ENCODE results near the gene PRKN. TPM values are rescaled to one million over a fixed set of nuclear protein-coding genes. Genes with fewer than 3 reads are reported as not detected.
A peak's percentile ranks its signal among the peaks of the same experiment; 100 is the strongest.

Gene PRKN
- total and polyA plus RNA-seq, 4 experiments from 2014 or later: 0.50 to 5.3 (median 2.9) TPM

GRCh38 chr6:161634916-161635315, 1092.7 kb downstream of the PRKN start:
- CTCF ChIA-PET (ENCODE audit: partially characterized antibody): no interaction called here
- Histone ChIP-seq H3K4me3 (ENCODE audit: low read length in 2 of 2) (no peak overlapping the region), H3K4me1 (ENCODE audit: insufficient read depth, low read length) (peaks cover 6% of the 10 kb centered on the region), H3K9me3 (ENCODE audit: control insufficient read depth in 1 of 2, low read length in 2 of 2) (no peaks in the 10 kb centered on the region), H3K36me3 (ENCODE audit: insufficient read depth, low read length) (no peaks in the 10 kb centered on the region), H3K27ac (ENCODE audit: low read depth, low read length) (no peak overlapping the region), H3K27me3 (ENCODE audit: insufficient read depth, low read length) (no peaks in the 10 kb centered on the region)
- Mint-ChIP-seq H3K36me3 (no peaks in the 10 kb centered on the region), H3K4me1 (peaks cover 3 to 5% (median 4%) of the 10 kb centered on the region in 4 donors), H3K4me3 (no peak overlapping the region), H3K27me3 (no peaks in the 10 kb centered on the region), H3K27ac (no peak overlapping the region), H3K9me3 (peaks cover 0 to 4% (median 0%) of the 10 kb centered on the region in 8 donors)
- intact Hi-C loops (cut with micrococcal nuclease): no loop called here
- POLR2A ChIA-PET (ENCODE audit: partially characterized antibody): no interaction called here
- DNase-seq: no peak

- Histone ChIP-seq H3K4me3 (ENCODE audit: low read length in 2 of 2) (no peak overlapping the region), H3K27me3 (ENCODE audit: insufficient read depth, low read length) (no peaks in the 10 kb centered on the region), H3K9me3 (ENCODE audit: control insufficient read depth in 1 of 2, low read length in 2 of 2) (no peaks in the 10 kb centered on the region), H3K36me3 (ENCODE audit: insufficient read depth, low read length) (no peaks in the 10 kb centered on the region), H3K27ac (ENCODE audit: low read depth, low read length) (no peak overlapping the region), H3K4me1 (ENCODE audit: insufficient read depth, low read length) (peaks cover 6% of the 10 kb centered on the region)
- ChIA-PET CTCF (ENCODE audit: partially characterized antibody) (interaction anchor here (0.5 kb wide), 1 partner anchor 199 kb away, joined by 3 read pairs; no protein-coding TSS in a partner anchor), POLR2A (ENCODE audit: partially characterized antibody) (no interaction called here)
- Mint-ChIP-seq H3K9me3 (peaks cover 0 to 7% (median 1%) of the 10 kb centered on the region in 8 donors), H3K36me3 (peaks cover 0 to 5% of the 10 kb centered on the region in 2 donors), H3K27ac (no peak overlapping the region), H3K27me3 (no peaks in the 10 kb centered on the region), H3K4me1 (peaks cover 3 to 5% (median 4%) of the 10 kb centered on the region in 4 donors), H3K4me3 (peak overlapping the region in 3 of 8 donors; percentile 6 to 18 (median 16))
- no peak for DNase-seq
- intact Hi-C loops (cut with micrococcal nuclease): no loop called here
Observed at GRCh38 chr6:161631676-161632194, 1095.8 kb downstream of the PRKN start.

GRCh38 chr6:161630674-161631073, 1096.9 kb downstream of the PRKN start:
- POLR2A ChIA-PET (ENCODE audit: partially characterized antibody): no interaction called here
- H3K36me3 Mint-ChIP-seq: peaks cover 0 to 5% of the 10 kb centered on the region in 2 donors

GRCh38 chr6:161626132-161626676, 1101.4 kb downstream of the PRKN start:
- CTCF ChIA-PET (ENCODE audit: partially characterized antibody): no interaction called here
- H3K27ac ChIP-seq (ENCODE audit: low read depth, low read length): no peak overlapping the region
- Mint-ChIP-seq H3K27me3 (no peaks in the 10 kb centered on the region), H3K4me3 (no peak overlapping the region), H3K4me1 (peaks cover 0 to 1% (median 0%) of the 10 kb centered on the region in 4 donors), H3K36me3 (peaks cover 0 to 5% of the 10 kb centered on the region in 2 donors), H3K27ac (no peak overlapping the region), H3K9me3 (peaks cover 0 to 7% (median 0%) of the 10 kb centered on the region in 8 donors)
- H3K9me3 ChIP-seq (ENCODE audit: control insufficient read depth in 1 of 2, low read length in 2 of 2): no peaks in the 10 kb centered on the region
- DNase-seq: no peak
- H3K27me3 ChIP-seq (ENCODE audit: insufficient read depth, low read length): no peaks in the 10 kb centered on the region
- no peaks in the 10 kb centered on the region for H3K36me3 ChIP-seq (ENCODE audit: insufficient read depth, low read length)
- H3K4me1 ChIP-seq (ENCODE audit: insufficient read depth, low read length): no peaks in the 10 kb centered on the region
- no peak overlapping the region for H3K4me3 ChIP-seq (ENCODE audit: low read length in 2 of 2)
- intact Hi-C loops (cut with micrococcal nuclease): no loop called here
- POLR2A ChIA-PET (ENCODE audit: partially characterized antibody): no interaction called here

More at GRCh38 chr6:161630674-161631073, 1096.9 kb downstream of the PRKN start:
- no peak for DNase-seq
- Mint-ChIP-seq H3K9me3 (peaks cover 0 to 7% (median 1%) of the 10 kb centered on the region in 8 donors), H3K4me3 (no peak overlapping the region), H3K4me1 (peaks cover 3 to 5% (median 4%) of the 10 kb centered on the region in 4 donors), H3K27me3 (no peaks in the 10 kb centered on the region), H3K27ac (no peak overlapping the region)
- Histone ChIP-seq H3K36me3 (ENCODE audit: insufficient read depth, low read length) (no peaks in the 10 kb centered on the region), H3K4me3 (ENCODE audit: low read length in 2 of 2) (no peak overlapping the region), H3K27ac (ENCODE audit: low read depth, low read length) (no peak overlapping the region), H3K9me3 (ENCODE audit: control insufficient read depth in 1 of 2, low read length in 2 of 2) (no peaks in the 10 kb centered on the region), H3K4me1 (ENCODE audit: insufficient read depth, low read length) (peaks cover 6% of the 10 kb centered on the region), H3K27me3 (ENCODE audit: insufficient read depth, low read length) (no peaks in the 10 kb centered on the region)
- intact Hi-C loops (cut with micrococcal nuclease): no loop called here
- CTCF ChIA-PET (ENCODE audit: partially characterized antibody): no interaction called here

GRCh38 chr6:161624111-161624510, 1103.5 kb downstream of the PRKN start:
- POLR2A ChIA-PET (ENCODE audit: partially characterized antibody): no interaction called here
- Mint-ChIP-seq H3K27me3 (no peaks in the 10 kb centered on the region), H3K9me3 (peaks cover 0 to 4% (median under 1%) of the 10 kb centered on the region in 8 donors), H3K36me3 (peaks cover 0 to 5% of the 10 kb centered on the region in 2 donors), H3K4me1 (no peaks in the 10 kb centered on the region), H3K27ac (no peak overlapping the region), H3K4me3 (no peak overlapping the region)
- no peaks in the 10 kb centered on the region for H3K36me3 ChIP-seq (ENCODE audit: insufficient read depth, low read length)
- CTCF ChIA-PET (ENCODE audit: partially characterized antibody): no interaction called here
- intact Hi-C loops (cut with micrococcal nuclease): no loop called here
- no peaks in the 10 kb centered on the region for H3K9me3 ChIP-seq (ENCODE audit: control insufficient read depth in 1 of 2, low read length in 2 of 2)
- H3K4me1 ChIP-seq (ENCODE audit: insufficient read depth, low read length): no peaks in the 10 kb centered on the region
- H3K27me3 ChIP-seq (ENCODE audit: insufficient read depth, low read length): no peaks in the 10 kb centered on the region
- no peak overlapping the region for H3K27ac ChIP-seq (ENCODE audit: low read depth, low read length)
- DNase-seq: no peak
- no peak overlapping the region for H3K4me3 ChIP-seq (ENCODE audit: low read length in 2 of 2)

GRCh38 chr6:161622779-161623178, 1104.8 kb downstream of the PRKN start:
- H3K4me3 Mint-ChIP-seq: no peak overlapping the region
- no peak overlapping the region for H3K27ac Mint-ChIP-seq
- no peak for DNase-seq
- Histone ChIP-seq H3K9me3 (ENCODE audit: control insufficient read depth in 1 of 2, low read length in 2 of 2) (no peaks in the 10 kb centered on the region), H3K4me1 (ENCODE audit: insufficient read depth, low read length) (no peaks in the 10 kb centered on the region), H3K27me3 (ENCODE audit: insufficient read depth, low read length) (no peaks in the 10 kb centered on the region), H3K36me3 (ENCODE audit: insufficient read depth, low read length) (no peaks in the 10 kb centered on the region), H3K27ac (ENCODE audit: low read depth, low read length) (no peak overlapping the region), H3K4me3 (ENCODE audit: low read length in 2 of 2) (no peak overlapping the region)
- POLR2A ChIA-PET (ENCODE audit: partially characterized antibody): no interaction called here
- CTCF ChIA-PET (ENCODE audit: partially characterized antibody): no interaction called here
- peaks cover 0 to 4% (median 0%) of the 10 kb centered on the region in 8 donors for H3K9me3 Mint-ChIP-seq
- intact Hi-C loops (cut with micrococcal nuclease): no loop called here
- no peaks in the 10 kb centered on the region for H3K27me3 Mint-ChIP-seq
- no peaks in the 10 kb centered on the region for H3K4me1 Mint-ChIP-seq
- no peaks in the 10 kb centered on the region for H3K36me3 Mint-ChIP-seq

GRCh38 chr6:161618831-161619454, 1108.6 kb downstream of the PRKN start:
- Mint-ChIP-seq H3K9me3 (peaks cover 0 to 4% (median 0%) of the 10 kb centered on the region in 8 donors), H3K4me3 (no peak overlapping the region), H3K4me1 (no peaks in the 10 kb centered on the region), H3K27ac (no peak overlapping the region), H3K27me3 (no peaks in the 10 kb centered on the region), H3K36me3 (no peaks in the 10 kb centered on the region)
- DNase-seq: no peak
- Histone ChIP-seq H3K4me3 (ENCODE audit: low read length in 2 of 2) (no peak overlapping the region), H3K27ac (ENCODE audit: low read depth, low read length) (no peak overlapping the region), H3K27me3 (ENCODE audit: insufficient read depth, low read length) (no peaks in the 10 kb centered on the region), H3K36me3 (ENCODE audit: insufficient read depth, low read length) (no peaks in the 10 kb centered on the region), H3K9me3 (ENCODE audit: control insufficient read depth in 1 of 2, low read length in 2 of 2) (no peaks in the 10 kb centered on the region), H3K4me1 (ENCODE audit: insufficient read depth, low read length) (no peaks in the 10 kb centered on the region)
- intact Hi-C loops (cut with micrococcal nuclease): no loop called here
- ChIA-PET CTCF (ENCODE audit: partially characterized antibody) (interaction anchor here (0.8 kb wide), 1 partner anchor 11 kb away, joined by 3 read pairs; no protein-coding TSS in a partner anchor), POLR2A (ENCODE audit: partially characterized antibody) (no interaction called here)
